ENCODE measurements around the gene NELFCD. TPM values are rescaled to one million over a fixed set of nuclear protein-coding genes. Genes with fewer than 3 reads are reported as not detected.

NELFCD gene
- total and polyA plus RNA-seq, 8 donors: 48.3 to 130 (median 114) TPM

DNA sequence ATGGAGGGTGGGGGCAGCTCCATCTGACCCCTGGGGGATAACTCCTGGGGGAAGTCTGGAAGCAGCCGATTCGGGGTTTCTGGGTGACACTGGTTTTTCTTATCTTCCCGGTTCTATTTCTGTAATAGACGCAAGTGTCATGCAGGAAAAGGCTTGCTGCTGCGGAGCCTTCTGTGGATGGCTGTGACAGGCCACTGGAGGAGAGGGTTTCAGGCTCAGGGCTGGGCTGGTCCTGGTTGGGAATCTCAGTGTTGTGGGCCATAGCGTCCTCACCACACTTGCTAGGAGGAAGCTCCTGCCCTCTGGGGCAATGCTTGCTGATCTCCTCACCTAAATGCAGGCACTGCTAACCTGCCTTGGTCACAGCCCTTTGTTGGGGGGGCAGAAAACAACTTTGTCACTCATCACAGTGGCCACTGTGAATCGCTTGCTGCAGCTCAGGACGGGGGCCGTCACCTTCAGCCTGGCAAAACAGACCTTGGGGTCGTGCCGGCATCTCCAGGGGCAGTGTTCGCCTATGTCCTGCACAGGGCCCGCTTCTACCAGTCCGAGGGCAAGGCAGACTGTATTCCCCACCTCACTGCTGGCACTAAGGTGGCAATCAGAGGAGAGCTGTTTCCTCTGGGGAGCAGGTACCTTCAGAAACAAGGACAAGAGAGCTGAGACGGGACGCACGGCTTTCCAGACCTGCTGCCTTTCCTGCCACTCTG is 33.8 kb downstream of the NELFCD start:
- TF ChIP-seq CTCF (IDR thresholded peaks at IDR 0.05): no peak
- Histone ChIP-seq H3K27me3 (no peaks in the 10 kb centered on the region), H3K27ac (no peak overlapping the region), H3K4me1 (peaks cover 9 to 25% of the 10 kb centered on the region in 2 donors), H3K4me3 (no peak overlapping the region), H3K9me3 (no peaks in the 10 kb centered on the region), H3K36me3 (peaks cover 0 to 4% of the 10 kb centered on the region in 2 donors)
- intact Hi-C loops (cut with DNase I): no loop called here
- ATAC-seq (no peak), DNase-seq (no peak)

- intact Hi-C loops (cut with DNase I): no loop called here
- Histone ChIP-seq H3K4me1 (peaks cover 4 to 19% of the 10 kb centered on the region in 2 donors), H3K9me3 (no peaks in the 10 kb centered on the region), H3K4me3 (no peak overlapping the region), H3K36me3 (peaks cover 0 to 4% of the 10 kb centered on the region in 2 donors), H3K27ac (no peak overlapping the region), H3K27me3 (no peaks in the 10 kb centered on the region)
- ATAC-seq (no peak), DNase-seq (no peak)
- no peak for TF ChIP-seq CTCF (IDR thresholded peaks at IDR 0.05)
These were observed 34.4 kb downstream of the NELFCD start for GRCh38 chr20:59015411-59015810.

DNA sequence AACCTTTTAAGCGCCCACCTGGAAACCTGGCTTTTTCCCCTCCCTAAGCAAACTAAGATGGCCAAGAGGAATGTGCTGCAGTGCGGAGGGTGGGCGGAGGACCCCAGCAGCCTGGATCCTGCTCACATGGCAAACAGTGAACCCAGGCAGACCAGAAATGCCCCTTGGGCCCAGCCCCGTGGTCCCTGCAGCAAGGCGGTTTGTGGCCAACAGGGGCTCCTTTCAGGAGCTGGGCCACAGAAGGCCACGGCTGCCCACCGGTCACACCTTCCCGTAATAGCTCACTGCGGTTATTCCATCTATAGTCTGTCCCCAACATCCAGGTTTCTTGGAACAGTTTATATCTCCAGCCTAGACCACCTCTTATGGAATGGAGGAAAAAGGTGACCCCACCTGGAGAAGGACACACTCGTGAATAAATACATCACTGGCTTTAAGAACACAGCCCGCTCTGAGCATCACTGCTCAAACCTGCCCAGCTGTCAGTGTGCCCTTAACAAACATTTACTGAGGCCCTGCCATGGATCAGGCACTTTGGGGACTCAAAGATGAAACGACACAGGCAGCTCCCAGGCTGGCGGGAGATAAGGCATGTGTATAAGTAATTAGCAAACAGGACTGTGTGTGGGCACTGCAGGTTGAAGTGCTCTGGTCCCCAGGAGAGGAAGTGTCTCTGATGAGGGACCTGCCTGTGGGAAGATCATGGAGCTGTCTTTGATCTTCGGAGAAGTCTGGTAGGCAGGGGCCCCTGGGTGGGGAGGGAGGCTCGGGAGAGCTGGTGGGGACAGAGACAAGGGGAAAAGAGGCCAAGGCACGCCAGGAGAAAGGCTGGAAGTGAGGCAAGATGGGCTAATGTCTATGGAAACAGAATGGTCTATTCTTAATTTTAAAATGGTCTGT is 35.0 kb downstream of the NELFCD start:
- Histone ChIP-seq H3K36me3 (peaks cover 0 to 4% of the 10 kb centered on the region in 2 donors), H3K9me3 (no peaks in the 10 kb centered on the region), H3K27ac (no peak overlapping the region), H3K4me3 (no peak overlapping the region), H3K4me1 (peaks cover 0 to 14% of the 10 kb centered on the region in 2 donors), H3K27me3 (no peaks in the 10 kb centered on the region)
- intact Hi-C loops (cut with DNase I): no loop called here
- no peak for TF ChIP-seq CTCF (IDR thresholded peaks at IDR 0.05)
- ATAC-seq (no peak), DNase-seq (no peak)

DNA sequence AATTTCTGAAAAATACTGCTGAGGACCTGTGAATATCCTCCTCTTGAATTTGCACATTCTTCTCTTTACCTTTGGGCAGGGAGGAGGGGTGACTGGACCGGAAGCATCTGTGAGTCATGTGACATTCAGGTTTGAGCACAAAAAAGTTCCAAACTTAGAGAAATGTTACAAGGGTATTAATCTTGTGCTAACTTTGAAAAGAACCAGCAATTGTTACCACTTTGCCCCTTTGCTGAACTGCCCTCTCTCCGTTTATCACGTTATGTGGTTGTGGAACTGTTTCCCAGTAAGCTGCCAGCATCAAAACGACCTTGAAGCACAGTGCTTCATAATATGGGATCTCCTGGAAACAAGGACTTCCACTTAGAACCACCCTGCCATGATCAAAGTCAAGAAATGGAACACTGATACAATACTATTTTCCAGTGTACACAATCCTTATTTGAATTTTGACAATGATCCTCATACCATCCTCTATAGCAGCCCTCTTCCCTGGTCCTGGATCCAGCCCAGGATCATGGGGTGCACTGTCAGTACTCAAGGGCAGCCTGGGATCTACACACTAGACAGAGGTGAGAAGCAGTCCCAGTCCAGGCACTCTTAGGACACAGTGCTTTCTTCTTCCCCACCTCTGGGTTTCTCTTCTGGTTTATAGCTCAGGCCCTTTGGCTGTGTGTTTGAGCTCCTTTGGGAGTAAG is 35.9 kb downstream of the NELFCD start:
- no peak for DNase-seq
- Histone ChIP-seq H3K4me3 (no peak overlapping the region), H3K27ac (no peak overlapping the region), H3K9me3 (no peaks in the 10 kb centered on the region), H3K36me3 (peaks cover 0 to 4% of the 10 kb centered on the region in 2 donors), H3K27me3 (no peaks in the 10 kb centered on the region), H3K4me1 (peaks cover 0 to 8% of the 10 kb centered on the region in 2 donors)
- no peak for TF ChIP-seq CTCF (IDR thresholded peaks at IDR 0.05)
- intact Hi-C loops (cut with DNase I): no loop called here
- no peak for ATAC-seq
